Spleen (tissue), 7 donors: Measurements from ENCODE around the gene RPL32.

Experiments
- CTCF ChIP-seq, 11 experiments: fragments of 200-600 bp in 7 of 11; fragments of 450-650 bp in 4 of 11; sonication (generic) in 4 of 11; IDR thresholded peaks in 8 of 11; conservative IDR thresholded peaks in 3 of 11; 1 replicate in 7 of 11; 2 replicates in 4 of 11; pipeline versions ENCODE4 v1.4.0 to v1.8.0; 2016 to 2021; ENCODE audit warnings: antibody characterized with exemption in 11 of 11, inconsistent platforms in 4 of 11, mild to moderate bottlenecking in 1 of 11
- POLR2A ChIP-seq, 3 donors: fragments of 450-650 bp; IDR thresholded peaks; one replicate each; pipeline ENCODE4 v1.5.1; 2017; ENCODE audit warnings: antibody characterized with exemption in 3 of 3, mild to moderate bottlenecking in 1 of 3
- donor health status: DM: no; HTN: no; CAD: no; lungs with moderate emphysema.
- donor health status: DM: no; HTN: no; CAD: no.
- donor health status: DM: no; HTN: no; CAD: no.

- TF ChIP-seq CTCF (IDR thresholded peaks at IDR 0.05 in 8 of 11, conservative IDR thresholded peaks at IDR 0.05 in 3 of 11) = peak in 5 of 11 experiments; percentile 15 to 40 (median 34)
- no peak for TF ChIP-seq POLR2A (IDR thresholded peaks at IDR 0.05)
Observed at GRCh38 chr3:12841970-12842328, 584 bp upstream of the RPL32 start.
